HG03108 (cell line): Measurements from ENCODE around the gene LRRC4C.

Source experiments
- ATAC-seq: cut with Tn5 transposase; IDR thresholded peaks from one replicate; pipeline ENCODE4 v1.9.1; 2021; ENCODE audit warnings: moderate library complexity; ENCODE audit not compliant: unreplicated experiment

The LRRC4C gene

DNA sequence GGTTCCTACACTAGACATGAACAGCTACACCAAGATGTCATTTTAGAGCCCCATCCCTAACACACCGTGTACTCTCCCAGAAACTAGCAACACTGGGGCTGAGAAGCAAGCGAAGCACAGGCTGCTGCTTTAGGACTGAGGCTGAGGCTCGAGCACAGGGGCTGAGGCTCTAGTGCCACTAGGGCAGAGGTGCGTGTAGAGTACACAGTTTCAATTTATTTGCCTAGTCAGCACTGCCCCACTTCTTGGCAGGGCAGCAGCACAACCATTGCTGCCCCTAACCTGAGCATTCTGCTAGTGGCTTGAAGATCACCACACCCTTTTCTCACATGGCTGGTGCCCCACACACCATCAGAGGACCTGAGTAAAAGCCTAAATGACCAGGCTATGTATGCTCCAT lies 713.2 kb downstream of the LRRC4C start:
- ATAC-seq = no peak

DNA sequence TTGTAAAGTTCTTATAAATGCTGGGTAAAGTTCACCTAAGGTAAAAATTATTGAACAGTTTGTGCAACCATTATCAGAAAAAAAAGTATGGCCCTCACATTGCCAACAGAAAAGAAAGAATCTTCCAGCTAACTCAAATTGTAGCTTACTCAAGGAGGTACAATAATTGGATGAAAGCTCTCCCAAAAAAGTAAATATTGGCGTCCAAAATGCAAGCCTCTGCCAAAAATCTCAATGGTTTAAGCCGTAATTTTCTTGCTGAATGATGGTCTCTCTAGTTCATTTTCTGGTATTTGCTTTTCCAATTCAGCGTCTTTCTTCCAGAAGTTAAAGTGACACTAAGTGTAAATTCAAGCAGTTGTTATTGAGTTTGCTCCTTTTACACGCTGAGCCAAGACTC lies 727.3 kb downstream of the LRRC4C start:
- no peak for ATAC-seq

GRCh38 chr11:40722179-40722795 lies 737.2 kb downstream of the LRRC4C start:
- no peak for ATAC-seq

DNA sequence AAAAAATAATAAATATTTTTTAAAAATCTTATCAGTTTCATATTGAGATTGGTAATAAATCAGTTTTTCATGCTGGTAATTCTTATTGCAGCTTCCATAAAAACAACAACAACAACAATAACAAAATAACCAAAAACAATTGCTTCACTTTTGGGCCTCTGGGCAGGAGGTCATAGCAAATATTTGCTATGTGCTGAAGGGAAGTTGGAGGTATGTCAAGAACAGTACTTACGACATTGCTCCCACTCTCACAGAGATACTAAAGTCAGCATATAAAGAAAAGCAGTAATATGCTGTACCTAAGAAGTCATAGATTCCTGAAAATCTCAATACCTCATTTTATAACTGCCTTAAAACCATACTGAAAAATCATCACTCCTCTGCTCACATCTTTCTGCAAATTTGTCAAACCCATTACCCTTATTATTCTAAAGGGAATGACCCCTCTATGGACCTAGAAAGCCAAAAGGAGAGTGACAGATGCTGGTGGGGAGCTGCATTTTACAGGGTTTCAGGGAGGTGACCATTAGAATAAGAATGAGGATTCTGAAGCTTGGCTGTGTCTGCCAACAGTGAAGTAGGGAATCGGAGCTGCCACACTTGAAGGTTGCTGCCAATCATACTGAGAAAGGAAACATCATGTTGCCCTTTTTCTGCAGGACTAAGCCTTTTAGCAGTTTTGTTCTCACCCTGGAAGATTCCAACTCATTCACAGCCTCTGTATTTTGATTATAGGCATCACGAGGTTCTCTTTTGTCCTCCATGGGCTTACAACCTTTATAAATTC lies 742.9 kb downstream of the LRRC4C start:
- no peak for ATAC-seq

- ATAC-seq = no peak
Observed at GRCh38 chr11:40713083-40713482, 746.4 kb downstream of the LRRC4C start.

DNA sequence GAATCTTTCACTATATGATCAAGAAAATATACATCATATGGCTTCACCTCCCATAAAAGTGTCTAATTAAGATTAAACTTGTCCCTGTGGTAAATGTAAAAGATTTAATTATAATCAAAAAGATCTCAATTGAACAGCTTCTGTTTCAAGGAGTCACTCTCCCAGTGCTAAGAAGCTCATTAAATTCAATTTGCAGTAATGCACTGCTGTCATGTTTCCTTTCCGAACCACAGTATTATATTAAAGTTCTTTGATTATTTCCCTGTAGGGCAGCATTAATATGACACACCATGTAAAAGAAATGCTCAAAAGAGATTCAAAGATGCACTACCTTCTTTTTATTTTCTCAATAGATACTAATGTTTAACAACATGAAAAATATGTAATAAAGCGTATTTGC lies 758.4 kb downstream of the LRRC4C start:
- no peak for ATAC-seq

- ATAC-seq = no peak
Observed at GRCh38 chr11:40689823-40690222, 769.6 kb downstream of the LRRC4C start.

GRCh38 chr11:40688369-40688768 lies 771.1 kb downstream of the LRRC4C start:
- no peak for ATAC-seq

DNA sequence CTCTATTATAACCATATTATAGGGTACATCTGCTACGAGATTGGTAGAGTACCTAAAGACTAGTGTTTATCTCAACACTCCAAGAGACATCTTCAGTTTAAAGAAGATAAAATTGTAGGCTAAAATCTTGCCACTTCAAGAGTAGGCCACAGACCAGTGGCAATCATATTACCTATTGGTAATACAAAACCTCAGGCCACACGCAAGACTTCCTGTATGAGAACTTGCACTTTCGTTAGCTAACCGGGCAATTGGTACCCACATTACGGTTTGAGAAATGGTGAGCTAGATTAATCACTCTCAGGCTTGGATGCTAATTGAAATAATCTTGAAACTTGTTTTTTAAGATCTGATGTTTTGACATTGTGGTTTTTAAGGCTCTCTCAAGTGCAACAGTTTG lies 772.7 kb downstream of the LRRC4C start:
- ATAC-seq = no peak

- no peak for ATAC-seq
Observed at GRCh38 chr11:40683010-40683409, 776.4 kb downstream of the LRRC4C start.

- ATAC-seq = no peak
Observed at GRCh38 chr11:40679276-40679675, 780.2 kb downstream of the LRRC4C start.

DNA sequence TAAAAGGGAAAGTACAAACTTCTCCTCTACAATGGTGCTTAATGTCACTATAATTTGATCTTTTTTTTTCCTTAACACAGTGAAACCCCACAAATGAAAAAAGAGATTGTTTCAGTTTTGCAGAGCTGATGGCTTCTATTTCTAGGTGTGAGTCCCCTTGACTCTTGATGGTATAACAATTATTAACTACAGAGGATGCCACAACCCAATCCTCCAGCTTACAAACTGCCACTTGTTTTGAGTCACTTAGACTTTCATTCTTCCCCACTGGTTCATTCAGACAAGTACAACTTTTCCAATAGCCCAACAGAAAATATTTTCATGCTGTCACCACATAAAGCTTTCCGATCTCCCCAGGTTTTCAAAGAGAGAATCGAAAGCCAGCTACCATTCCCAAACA lies 812.2 kb downstream of the LRRC4C start:
- ATAC-seq = no peak

DNA sequence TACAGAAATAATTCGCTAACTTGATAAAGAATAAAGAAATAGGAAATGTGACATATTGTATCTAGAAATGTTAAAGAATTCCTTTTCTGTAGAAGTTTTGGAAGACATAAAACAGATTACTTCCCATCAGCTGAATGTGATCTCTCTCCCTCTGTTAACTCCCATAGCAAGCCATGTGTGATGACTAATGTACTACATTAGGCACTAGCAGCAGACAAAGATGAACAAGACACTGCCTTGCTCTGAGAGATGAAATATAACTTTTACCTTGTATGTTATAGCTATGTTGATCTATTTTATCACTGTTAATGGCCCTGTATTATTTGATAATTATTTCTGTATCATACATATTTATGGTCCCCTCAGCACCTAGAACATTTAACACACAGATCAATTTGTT lies 817.2 kb downstream of the LRRC4C start:
- ATAC-seq = no peak

GRCh38 chr11:40619654-40620053 lies 839.8 kb downstream of the LRRC4C start:
- ATAC-seq = no peak

GRCh38 chr11:40606800-40607199 lies 852.7 kb downstream of the LRRC4C start:
- no peak for ATAC-seq

DNA sequence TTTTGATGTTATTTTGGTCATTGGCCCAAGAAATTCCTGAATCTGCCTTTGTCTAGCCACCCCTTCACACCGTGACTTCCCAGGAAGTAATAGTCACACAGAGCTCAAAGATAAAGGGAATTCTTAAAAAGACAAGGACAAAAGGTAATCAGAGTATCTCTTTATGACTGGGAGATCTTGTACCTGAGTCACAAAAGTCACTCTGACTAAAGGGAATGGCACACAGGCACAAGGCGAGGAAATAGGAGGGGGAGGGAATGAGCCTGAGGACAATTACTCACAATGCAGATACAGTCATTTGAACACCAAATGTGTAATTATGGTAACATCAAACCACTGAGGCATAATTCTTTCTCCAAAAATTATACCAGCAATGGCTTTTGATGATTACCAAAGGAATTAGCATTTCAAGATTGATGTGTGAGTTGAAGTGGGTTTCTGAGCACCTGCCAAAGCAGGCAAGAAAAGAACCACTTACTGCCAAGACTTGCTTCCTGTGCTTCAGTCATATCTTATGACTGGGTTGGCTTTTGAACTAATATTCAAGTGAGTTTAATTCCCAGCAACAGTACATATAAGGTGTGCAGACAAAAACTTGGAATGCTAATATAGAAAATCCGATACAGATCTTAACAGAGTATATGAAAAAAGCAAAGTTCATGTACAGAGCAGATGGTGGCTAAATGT lies 856.4 kb downstream of the LRRC4C start:
- ATAC-seq = no peak

- ATAC-seq = no peak
Observed at GRCh38 chr11:40597546-40598113, 861.8 kb downstream of the LRRC4C start.

- no peak for ATAC-seq
Observed at GRCh38 chr11:40573254-40573891, 886.1 kb downstream of the LRRC4C start.

DNA sequence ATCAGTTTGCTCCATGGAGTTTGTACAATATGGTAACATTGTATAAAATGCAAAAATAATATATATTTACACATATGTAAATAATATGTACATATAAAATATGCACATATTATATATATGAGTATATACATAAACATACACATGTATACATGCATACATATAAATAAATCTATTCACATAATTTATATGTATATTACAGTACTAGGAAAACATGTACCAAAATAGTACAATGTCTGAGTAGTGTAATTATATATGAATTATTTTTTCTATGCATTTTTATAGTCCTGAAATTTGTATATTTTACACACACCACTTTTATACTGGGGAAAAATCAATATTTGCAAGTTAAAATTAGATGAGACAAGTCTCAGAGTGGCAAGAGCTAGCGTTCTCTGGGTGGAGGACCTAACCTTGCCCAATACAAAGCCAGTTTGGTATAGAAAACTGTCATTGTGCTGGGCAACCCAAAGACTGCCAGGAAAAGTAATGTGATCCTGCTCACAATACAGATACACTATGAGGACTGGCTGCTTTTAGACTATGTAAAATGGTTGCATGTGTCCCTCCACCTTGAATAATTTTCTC lies 889.4 kb downstream of the LRRC4C start:
- no peak for ATAC-seq

- no peak for ATAC-seq
Observed at GRCh38 chr11:40567392-40567791, 892.1 kb downstream of the LRRC4C start.

GRCh38 chr11:40544162-40544561 lies 915.3 kb downstream of the LRRC4C start:
- ATAC-seq = no peak
